ENCODE data around the gene ZFP36.
"Not testable (repeated sequence)": the region's sequence is repeated elsewhere in the genome, so short reads cannot be mapped to it uniquely, and the experiment has no call there.

ZFP36 gene

GRCh38 chr19:39369200-39369599 lies 37.4 kb upstream of the ZFP36 start:
- in situ Hi-C loops (cut with MboI; ENCODE audit: low sequenced_read_pairs, unreplicated experiment), result no loop called here
- TF ChIP-seq CTCF (IDR thresholded peaks at IDR 0.05; ENCODE audit: borderline replicate concordance, control extremely low read depth, extremely low read depth, insufficient read depth, missing control alignments), result no peak
- DNase-seq (ENCODE audit: low spot score), result no peak

GRCh38 chr19:39370735-39371134 lies 35.9 kb upstream of the ZFP36 start:
- in situ Hi-C loops (cut with MboI; ENCODE audit: low sequenced_read_pairs, unreplicated experiment), result no loop called here
- no peak for TF ChIP-seq CTCF (IDR thresholded peaks at IDR 0.05; ENCODE audit: borderline replicate concordance, control extremely low read depth, extremely low read depth, insufficient read depth, missing control alignments)
- no peak for DNase-seq (ENCODE audit: low spot score)

- in situ Hi-C loops (cut with MboI; ENCODE audit: low sequenced_read_pairs, unreplicated experiment), result no loop called here
- TF ChIP-seq CTCF (IDR thresholded peaks at IDR 0.05; ENCODE audit: borderline replicate concordance, control extremely low read depth, extremely low read depth, insufficient read depth, missing control alignments), result no peak
- DNase-seq (ENCODE audit: low spot score), result no peak
Observed at GRCh38 chr19:39372047-39372802, 34.4 kb upstream of the ZFP36 start.

GRCh38 chr19:39372941-39373340 lies 33.7 kb upstream of the ZFP36 start:
- in situ Hi-C loops (cut with MboI; ENCODE audit: low sequenced_read_pairs, unreplicated experiment), result no loop called here
- DNase-seq (ENCODE audit: low spot score), result no peak
- TF ChIP-seq CTCF (IDR thresholded peaks at IDR 0.05; ENCODE audit: borderline replicate concordance, control extremely low read depth, extremely low read depth, insufficient read depth, missing control alignments), result no peak

GRCh38 chr19:39375929-39376328 lies 30.7 kb upstream of the ZFP36 start:
- in situ Hi-C loops (cut with MboI; ENCODE audit: low sequenced_read_pairs, unreplicated experiment), result no loop called here
- no peak for TF ChIP-seq CTCF (IDR thresholded peaks at IDR 0.05; ENCODE audit: borderline replicate concordance, control extremely low read depth, extremely low read depth, insufficient read depth, missing control alignments)
- no peak for DNase-seq (ENCODE audit: low spot score)

- no peak for DNase-seq (ENCODE audit: low spot score)
- in situ Hi-C loops (cut with MboI; ENCODE audit: low sequenced_read_pairs, unreplicated experiment), result no loop called here
- no peak for TF ChIP-seq CTCF (IDR thresholded peaks at IDR 0.05; ENCODE audit: borderline replicate concordance, control extremely low read depth, extremely low read depth, insufficient read depth, missing control alignments)
Observed at GRCh38 chr19:39377373-39378362, 29.0 kb upstream of the ZFP36 start.

GRCh38 chr19:39379366-39379765 lies 27.3 kb upstream of the ZFP36 start:
- in situ Hi-C loops (cut with MboI; ENCODE audit: low sequenced_read_pairs, unreplicated experiment); DNase-seq (ENCODE audit: low spot score): not testable (repeated sequence)

Measured in GM13976 (cell line).